Gastrocnemius medialis (tissue), 4 donors: ENCODE measurements around the gene SLC4A9. TPM values are rescaled to one million over a fixed set of nuclear protein-coding genes. Genes with fewer than 3 reads are reported as not detected.

ENCODE experiments used
- ATAC-seq, 2 donors: fragments of 150-250 bp; one replicate each; pipeline ENCODE4 v1.9.1; 2016
- DNase-seq, 2 donors: peaks; one replicate each; pipeline ENCODE4 v3.0.0-alpha.2; 2019
- H3K27ac ChIP-seq, 4 donors: fragments of 200-600 bp; sonication (generic); 1 replicate in 1 of 4; 2 replicates in 3 of 4; pipeline ENCODE4 v1.5.1; 2016 to 2018; ENCODE audit warnings: mild to moderate bottlenecking in 2 of 4, moderate library complexity in 1 of 4
- H3K27me3 ChIP-seq, 3 donors: fragments of 200-600 bp; sonication (generic) in 2 of 3; 1 replicate in 1 of 3; 2 replicates in 2 of 3; pipeline versions ENCODE4 v1.5.1 to v1.6.0; 2016 to 2019; ENCODE audit warnings: mild to moderate bottlenecking in 1 of 3, moderate library complexity in 1 of 3
- H3K36me3 ChIP-seq, 2 donors: fragments of 200-600 bp; sonication (generic) in 1 of 2; one replicate each; pipeline ENCODE4 v1.5.1; 2017 to 2018
- H3K4me1 ChIP-seq, 2 donors: fragments of 200-600 bp; sonication (generic) in 1 of 2; one replicate each; pipeline ENCODE4 v1.5.1; 2016 to 2017; ENCODE audit warnings: mild to moderate bottlenecking in 2 of 2
- H3K4me3 ChIP-seq, 4 donors: fragments of 200-600 bp; sonication (generic) in 3 of 4; 1 replicate in 1 of 4; 2 replicates in 3 of 4; pipeline ENCODE4 v1.5.1; 2016 to 2019; ENCODE audit warnings: mild to moderate bottlenecking in 2 of 4
- H3K9me3 ChIP-seq, 3 donors: fragments of 200-600 bp; sonication (generic) in 2 of 3; 1 replicate in 1 of 3; 2 replicates in 2 of 3; pipeline ENCODE4 v1.5.1; 2016 to 2019
- CTCF ChIP-seq, 5 experiments: fragments of 450-650 bp in 3 of 5; fragments of 200-600 bp in 2 of 5; sonication (generic) in 2 of 5; IDR thresholded peaks in 4 of 5; conservative IDR thresholded peaks in 1 of 5; 1 replicate in 4 of 5; 2 replicates in 1 of 5; pipeline ENCODE4 v1.5.1; 2016 to 2019; ENCODE audit warnings: antibody characterized with exemption in 5 of 5, mild to moderate bottlenecking in 3 of 5, moderate library complexity in 3 of 5
- POLR2A ChIP-seq, 2 donors: fragments of 450-650 bp; IDR thresholded peaks; one replicate each; pipeline ENCODE4 v1.6.1; 2017; ENCODE audit warnings: antibody characterized with exemption in 2 of 2, mild to moderate bottlenecking in 2 of 2, moderate library complexity in 2 of 2
- in situ Hi-C, 4 donors: fragments of 200-750 bp; cut with MboI; loops; one replicate each; pipeline versions ENCODE4 v1.15.0 to v1.8.0; 2017; ENCODE audit warnings: low sequenced_read_pairs in 4 of 4
- intact Hi-C: fragments of 100-400 bp; cut with DNase I; formaldehyde crosslinking; loops from one replicate; pipeline ENCODE4 v1.15.1; 2023; ENCODE audit warnings: low total_unique reads
- total RNA-seq, 4 donors: library from RNA; depleted of rRNA; stranded (reverse); fragments of >200 nt; gene quantifications; one replicate each; pipeline versions ENCODE4 v1.1.0 to v1.2.3, GENCODE V29; 2016

SLC4A9 gene
- total RNA-seq: not detected

- TF ChIP-seq CTCF (IDR thresholded peaks at IDR 0.05 in 4 of 5, conservative IDR thresholded peaks at IDR 0.05 in 1 of 5): no peak
- no peak for TF ChIP-seq POLR2A (IDR thresholded peaks at IDR 0.05)
- intact Hi-C loops: no loop called here
- Histone ChIP-seq H3K27ac (no peak within 1 kb of the TSS), H3K9me3 (no peaks in the 10 kb centered on the region), H3K27me3 (no peaks in the 10 kb centered on the region), H3K4me3 (no peak within 1 kb of the TSS), H3K4me1 (peaks cover 3 to 8% of the 10 kb centered on the region in 2 donors), H3K36me3 (no peaks in the 10 kb centered on the region)
- in situ Hi-C loops: loop anchor here in 1 of 4 donors (25.0 kb wide), 1 partner anchor 573 kb away; the partner anchor contains the start of gene PSD2
- ATAC-seq (no peak), DNase-seq (no peak)
These were observed at the start of gene SLC4A9 for GRCh38 chr5:140360101-140360500. TSS of gene SLC4A9 (plus strand) at chr5:140360194. CDS start at chr5:140360237, 43 bp downstream.

- intact Hi-C loops: no loop called here
- ATAC-seq: no peak
- H3K36me3 ChIP-seq: no peaks in the 10 kb centered on the region
These were observed 49.6 kb upstream of the SLC4A9 start for GRCh38 chr5:140310434-140310833.

GRCh38 chr5:140311011-140311467 is 49.0 kb upstream of the SLC4A9 start:
- Histone ChIP-seq H3K27me3 (no peaks in the 10 kb centered on the region), H3K4me1 (peaks cover 25 to 28% of the 10 kb centered on the region in 2 donors), H3K36me3 (no peaks in the 10 kb centered on the region), H3K4me3 (no peak overlapping the region), H3K27ac (peak overlapping the region; percentile 64 to 76 (median 72)), H3K9me3 (no peaks in the 10 kb centered on the region)
- in situ Hi-C loops (no loop called here), intact Hi-C loops (no loop called here)
- DNase-seq: no peak
- TF ChIP-seq POLR2A (IDR thresholded peaks at IDR 0.05) (no peak), CTCF (IDR thresholded peaks at IDR 0.05 in 4 of 5, conservative IDR thresholded peaks at IDR 0.05 in 1 of 5) (no peak)
- peak; percentile 55 to 56 for ATAC-seq

More at GRCh38 chr5:140310434-140310833, 49.6 kb upstream of the SLC4A9 start:
- H3K27ac ChIP-seq: peak overlapping the region in 3 of 4 donors; percentile 64 to 76 (median 72)
- DNase-seq: no peak
- no peak for TF ChIP-seq POLR2A (IDR thresholded peaks at IDR 0.05)
- no peak for TF ChIP-seq CTCF (IDR thresholded peaks at IDR 0.05 in 4 of 5, conservative IDR thresholded peaks at IDR 0.05 in 1 of 5)
- in situ Hi-C loops: no loop called here
- no peaks in the 10 kb centered on the region for H3K9me3 ChIP-seq
- peaks cover 25 to 28% of the 10 kb centered on the region in 2 donors for H3K4me1 ChIP-seq
- H3K27me3 ChIP-seq: no peaks in the 10 kb centered on the region
- H3K4me3 ChIP-seq: no peak overlapping the region

- Histone ChIP-seq H3K27me3 (no peaks in the 10 kb centered on the region), H3K4me3 (no peak overlapping the region), H3K4me1 (peaks cover 25 to 28% of the 10 kb centered on the region in 2 donors), H3K27ac (peak overlapping the region; percentile 64 to 76 (median 72)), H3K9me3 (no peaks in the 10 kb centered on the region), H3K36me3 (no peaks in the 10 kb centered on the region)
- ATAC-seq: peak; percentile 51 to 53
- peak in 1 of 2 donors; percentile 26 for DNase-seq
- TF ChIP-seq CTCF (IDR thresholded peaks at IDR 0.05 in 4 of 5, conservative IDR thresholded peaks at IDR 0.05 in 1 of 5) (no peak), POLR2A (IDR thresholded peaks at IDR 0.05) (no peak)
- in situ Hi-C loops (no loop called here), intact Hi-C loops (no loop called here)
These were observed 47.8 kb upstream of the SLC4A9 start for GRCh38 chr5:140312067-140312790.
